GM12878 (cell line): ENCODE data around the gene GPR137B. TPM values are rescaled to one million over a fixed set of nuclear protein-coding genes. Genes with fewer than 3 reads are reported as not detected.

Source experiments
- BRCA1 ChIP-seq: IDR thresholded peaks from 2 replicates; pipeline ENCODE4 v1.6.1; 2011; ENCODE audit warnings: low read depth, low read length, improper control_type of control experiment
- CHD1 ChIP-seq: IDR thresholded peaks from 2 replicates; pipeline ENCODE4 v1.6.1; 2012; ENCODE audit warnings: low read depth, low read length, improper control_type of control experiment
- CREM ChIP-seq: IDR thresholded peaks from 2 replicates; pipeline ENCODE4 v1.6.1; 2014; ENCODE audit warnings: antibody characterized with exemption, low read depth
- ESRRA ChIP-seq: IDR thresholded peaks from 2 replicates; pipeline ENCODE4 v1.6.1; 2012; ENCODE audit warnings: mild to moderate bottlenecking, low read length, improper control_type of control experiment
- EZH2 ChIP-seq: IDR thresholded peaks from 2 replicates; pipeline ENCODE4 v1.6.1; 2012; ENCODE audit warnings: low read depth, mild to moderate bottlenecking, control low read depth, inconsistent platforms, low read length, borderline replicate concordance; ENCODE audit not compliant: control insufficient read depth
- GABPA ChIP-seq: IDR thresholded peaks from 2 replicates; pipeline ENCODE4 v1.6.1; 2014; ENCODE audit warnings: antibody characterized with exemption, low read depth, mild to moderate bottlenecking, inconsistent platforms
- KLF5 ChIP-seq: fragments of 450-650 bp; IDR thresholded peaks from 2 replicates; pipeline ENCODE4 v1.6.1; 2014; ENCODE audit warnings: mild to moderate bottlenecking; ENCODE audit not compliant: partially characterized antibody
- MXI1 ChIP-seq: fragments of 150-350 bp; IDR thresholded peaks from 2 replicates; pipeline ENCODE4 v1.6.1; 2011; ENCODE audit warnings: low read depth, mild to moderate bottlenecking, inconsistent platforms, low read length, improper control_type of control experiment
- NR2C2 ChIP-seq: IDR thresholded peaks from 2 replicates; pipeline ENCODE4 v1.6.1; 2011; ENCODE audit warnings: borderline replicate concordance, low read depth; ENCODE audit not compliant: control insufficient read depth, insufficient read length
- NR2F1 ChIP-seq: fragments of 450-650 bp; conservative IDR thresholded peaks from 2 replicates; pipeline ENCODE4 v1.6.1; 2017; ENCODE audit warnings: mild to moderate bottlenecking
- POLR2A ChIP-seq: IDR thresholded peaks from 2 replicates; pipeline ENCODE4 v1.6.1; 2011; ENCODE audit warnings: low read depth, mild to moderate bottlenecking, low read length
- RFX5 ChIP-seq: IDR thresholded peaks from 2 replicates; pipeline ENCODE4 v1.6.1; 2011; ENCODE audit warnings: low read depth, low read length, improper control_type of control experiment
- SIX5 ChIP-seq: IDR thresholded peaks from 2 replicates; pipeline ENCODE4 v1.6.1; 2011; ENCODE audit warnings: mild to moderate bottlenecking, low read depth, low read length, moderate library complexity; ENCODE audit not compliant: severe bottlenecking
- SMAD5 ChIP-seq: IDR thresholded peaks from 2 replicates; pipeline ENCODE4 v1.6.1; 2016; ENCODE audit warnings: antibody characterized with exemption, low read depth
- SPI1 ChIP-seq: IDR thresholded peaks from 2 replicates; pipeline ENCODE4 v1.6.1; 2011; ENCODE audit warnings: low read depth, mild to moderate bottlenecking, low read length, moderate library complexity, borderline replicate concordance; ENCODE audit not compliant: insufficient read depth
- SREBF1 ChIP-seq: IDR thresholded peaks from 2 replicates; pipeline ENCODE4 v1.6.1; 2012; ENCODE audit warnings: mild to moderate bottlenecking, low read length
- TCF3 ChIP-seq: IDR thresholded peaks from 2 replicates; pipeline ENCODE4 v1.6.1; 2012; ENCODE audit warnings: low read depth, mild to moderate bottlenecking, low read length, borderline replicate concordance; ENCODE audit not compliant: insufficient read depth
- ZNF217 ChIP-seq: fragments of 450-650 bp; IDR thresholded peaks from 2 replicates; pipeline ENCODE4 v1.6.1; 2017; ENCODE audit warnings: antibody characterized with exemption, mild to moderate bottlenecking
- ZNF24 ChIP-seq: fragments of 450-650 bp; IDR thresholded peaks from 2 replicates; pipeline ENCODE4 v1.6.1; 2017; ENCODE audit warnings: antibody characterized with exemption, mild to moderate bottlenecking
- polyA plus RNA-seq, 11 experiments: library from polyadenylated mRNA; depleted of rRNA in 4 of 11; unstranded in 6 of 11; stranded (reverse) in 5 of 11; fragments of >200 nt; fragmentation: Nextera tagmentation in 4 of 11; fragmentation: Illumina TruSeq in 1 of 11; extraction: Ambion mirVana in 4 of 11; extraction: Trizol in 1 of 11; gene quantifications; 1 replicate in 1 of 11; 2 replicates in 10 of 11; pipeline versions ENCODE4 v1.2.1 to v1.2.3, GENCODE V29; 2011 to 2016; ENCODE audit warnings: inconsistent platforms in 2 of 11, missing spikeins in 2 of 11, low read depth in 1 of 11
- total RNA-seq, 4 experiments: library from RNA; depleted of rRNA in 3 of 4; stranded (reverse); fragments of >200 nt in 3 of 4; fragmentation: Illumina TruSeq in 1 of 4; extraction: Trizol in 1 of 4; gene quantifications; 2 replicates each; pipeline versions ENCODE4 v1.2.1 to v1.2.3, GENCODE V29; 2013 to 2021
- TF ChIP-seq, protein P1 (sequence below): fragments of 450-650 bp; IDR thresholded peaks from 2 replicates; pipeline ENCODE4 v1.6.1; 2017; ENCODE audit warnings: antibody characterized with exemption, mild to moderate bottlenecking, moderate library complexity
- TF ChIP-seq, protein P2 (sequence below): fragments of 450-650 bp; IDR thresholded peaks from 2 replicates; pipeline ENCODE4 v1.6.1; 2016; ENCODE audit warnings: mild to moderate bottlenecking
- TF ChIP-seq, protein P3 (sequence below): fragments of 150-350 bp; IDR thresholded peaks from 2 replicates; pipeline ENCODE4 v1.6.1; 2014; ENCODE audit warnings: mild to moderate bottlenecking, low read depth, low read length
- TF ChIP-seq, protein P4 (sequence below): fragments of 450-650 bp; IDR thresholded peaks from 2 replicates; pipeline ENCODE4 v1.6.1; 2017; ENCODE audit warnings: borderline replicate concordance
- TF ChIP-seq, protein P5 (sequence below): IDR thresholded peaks from 2 replicates; pipeline ENCODE4 v1.6.1; 2012; ENCODE audit warnings: low read depth, low read length, improper control_type of control experiment
- TF ChIP-seq, protein P6 (sequence below): IDR thresholded peaks from 2 replicates; pipeline ENCODE4 v1.6.1; 2011; ENCODE audit warnings: low read depth, mild to moderate bottlenecking, low read length, moderate library complexity, borderline replicate concordance; ENCODE audit errors: extremely low read depth

GPR137B gene
- total and polyA plus RNA-seq, 10 of the 15 experiments (the other 5 are each of a cell fraction or from before 2014, with no cell fraction given): 5.4 to 20.8 (median 12.5) TPM

DNA sequence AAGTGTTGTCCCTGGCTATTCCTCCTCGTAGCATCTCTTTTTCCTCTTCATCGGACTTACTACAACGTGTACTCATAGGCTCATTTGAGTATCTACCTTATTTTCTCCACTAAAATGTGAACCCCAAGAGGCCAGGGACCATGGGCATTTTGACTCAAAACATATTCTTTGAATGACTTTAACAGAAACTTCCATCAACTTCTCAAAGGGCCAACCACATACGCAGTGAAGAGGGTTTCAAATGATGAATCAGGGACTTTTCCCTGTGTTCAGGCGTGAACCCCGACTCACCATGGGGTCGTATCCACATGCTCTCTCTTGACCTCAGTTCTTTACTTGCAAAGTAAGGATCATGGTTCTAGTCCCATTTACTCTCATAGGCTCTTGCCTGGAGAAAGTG, 20.2 kb upstream of the GPR137B start (continued):
- 0 out of 2 replicates have a peak, but pooled peaks have one; percentile 26 for TF ChIP-seq TCF3
- TF ChIP-seq, protein P1, sequence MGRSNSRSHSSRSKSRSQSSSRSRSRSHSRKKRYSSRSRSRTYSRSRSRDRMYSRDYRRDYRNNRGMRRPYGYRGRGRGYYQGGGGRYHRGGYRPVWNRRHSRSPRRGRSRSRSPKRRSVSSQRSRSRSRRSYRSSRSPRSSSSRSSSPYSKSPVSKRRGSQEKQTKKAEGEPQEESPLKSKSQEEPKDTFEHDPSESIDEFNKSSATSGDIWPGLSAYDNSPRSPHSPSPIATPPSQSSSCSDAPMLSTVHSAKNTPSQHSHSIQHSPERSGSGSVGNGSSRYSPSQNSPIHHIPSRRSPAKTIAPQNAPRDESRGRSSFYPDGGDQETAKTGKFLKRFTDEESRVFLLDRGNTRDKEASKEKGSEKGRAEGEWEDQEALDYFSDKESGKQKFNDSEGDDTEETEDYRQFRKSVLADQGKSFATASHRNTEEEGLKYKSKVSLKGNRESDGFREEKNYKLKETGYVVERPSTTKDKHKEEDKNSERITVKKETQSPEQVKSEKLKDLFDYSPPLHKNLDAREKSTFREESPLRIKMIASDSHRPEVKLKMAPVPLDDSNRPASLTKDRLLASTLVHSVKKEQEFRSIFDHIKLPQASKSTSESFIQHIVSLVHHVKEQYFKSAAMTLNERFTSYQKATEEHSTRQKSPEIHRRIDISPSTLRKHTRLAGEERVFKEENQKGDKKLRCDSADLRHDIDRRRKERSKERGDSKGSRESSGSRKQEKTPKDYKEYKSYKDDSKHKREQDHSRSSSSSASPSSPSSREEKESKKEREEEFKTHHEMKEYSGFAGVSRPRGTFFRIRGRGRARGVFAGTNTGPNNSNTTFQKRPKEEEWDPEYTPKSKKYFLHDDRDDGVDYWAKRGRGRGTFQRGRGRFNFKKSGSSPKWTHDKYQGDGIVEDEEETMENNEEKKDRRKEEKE: no peak
- TF ChIP-seq POLR2A: no peak
- no peak for TF ChIP-seq SIX5
- peak; percentile 86 for TF ChIP-seq NR2F1
- TF ChIP-seq ESRRA: no peak
- no peak for TF ChIP-seq ZNF217
- TF ChIP-seq CHD1: no peak
- TF ChIP-seq, protein P2, sequence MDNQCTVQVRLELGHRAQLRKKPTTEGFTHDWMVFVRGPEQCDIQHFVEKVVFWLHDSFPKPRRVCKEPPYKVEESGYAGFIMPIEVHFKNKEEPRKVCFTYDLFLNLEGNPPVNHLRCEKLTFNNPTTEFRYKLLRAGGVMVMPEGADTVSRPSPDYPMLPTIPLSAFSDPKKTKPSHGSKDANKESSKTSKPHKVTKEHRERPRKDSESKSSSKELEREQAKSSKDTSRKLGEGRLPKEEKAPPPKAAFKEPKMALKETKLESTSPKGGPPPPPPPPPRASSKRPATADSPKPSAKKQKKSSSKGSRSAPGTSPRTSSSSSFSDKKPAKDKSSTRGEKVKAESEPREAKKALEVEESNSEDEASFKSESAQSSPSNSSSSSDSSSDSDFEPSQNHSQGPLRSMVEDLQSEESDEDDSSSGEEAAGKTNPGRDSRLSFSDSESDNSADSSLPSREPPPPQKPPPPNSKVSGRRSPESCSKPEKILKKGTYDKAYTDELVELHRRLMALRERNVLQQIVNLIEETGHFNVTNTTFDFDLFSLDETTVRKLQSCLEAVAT: no peak
- TF ChIP-seq, protein P3, sequence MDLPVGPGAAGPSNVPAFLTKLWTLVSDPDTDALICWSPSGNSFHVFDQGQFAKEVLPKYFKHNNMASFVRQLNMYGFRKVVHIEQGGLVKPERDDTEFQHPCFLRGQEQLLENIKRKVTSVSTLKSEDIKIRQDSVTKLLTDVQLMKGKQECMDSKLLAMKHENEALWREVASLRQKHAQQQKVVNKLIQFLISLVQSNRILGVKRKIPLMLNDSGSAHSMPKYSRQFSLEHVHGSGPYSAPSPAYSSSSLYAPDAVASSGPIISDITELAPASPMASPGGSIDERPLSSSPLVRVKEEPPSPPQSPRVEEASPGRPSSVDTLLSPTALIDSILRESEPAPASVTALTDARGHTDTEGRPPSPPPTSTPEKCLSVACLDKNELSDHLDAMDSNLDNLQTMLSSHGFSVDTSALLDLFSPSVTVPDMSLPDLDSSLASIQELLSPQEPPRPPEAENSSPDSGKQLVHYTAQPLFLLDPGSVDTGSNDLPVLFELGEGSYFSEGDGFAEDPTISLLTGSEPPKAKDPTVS: no peak
- TF ChIP-seq, protein P4, sequence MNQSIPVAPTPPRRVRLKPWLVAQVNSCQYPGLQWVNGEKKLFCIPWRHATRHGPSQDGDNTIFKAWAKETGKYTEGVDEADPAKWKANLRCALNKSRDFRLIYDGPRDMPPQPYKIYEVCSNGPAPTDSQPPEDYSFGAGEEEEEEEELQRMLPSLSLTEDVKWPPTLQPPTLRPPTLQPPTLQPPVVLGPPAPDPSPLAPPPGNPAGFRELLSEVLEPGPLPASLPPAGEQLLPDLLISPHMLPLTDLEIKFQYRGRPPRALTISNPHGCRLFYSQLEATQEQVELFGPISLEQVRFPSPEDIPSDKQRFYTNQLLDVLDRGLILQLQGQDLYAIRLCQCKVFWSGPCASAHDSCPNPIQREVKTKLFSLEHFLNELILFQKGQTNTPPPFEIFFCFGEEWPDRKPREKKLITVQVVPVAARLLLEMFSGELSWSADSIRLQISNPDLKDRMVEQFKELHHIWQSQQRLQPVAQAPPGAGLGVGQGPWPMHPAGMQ: no peak
- peak; percentile 87 for TF ChIP-seq CREM
- no peak for TF ChIP-seq NR2C2
- TF ChIP-seq ZNF24: no peak
- TF ChIP-seq, protein P5, sequence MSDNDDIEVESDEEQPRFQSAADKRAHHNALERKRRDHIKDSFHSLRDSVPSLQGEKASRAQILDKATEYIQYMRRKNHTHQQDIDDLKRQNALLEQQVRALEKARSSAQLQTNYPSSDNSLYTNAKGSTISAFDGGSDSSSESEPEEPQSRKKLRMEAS: no peak
- no peak for TF ChIP-seq EZH2
- TF ChIP-seq, protein P6, sequence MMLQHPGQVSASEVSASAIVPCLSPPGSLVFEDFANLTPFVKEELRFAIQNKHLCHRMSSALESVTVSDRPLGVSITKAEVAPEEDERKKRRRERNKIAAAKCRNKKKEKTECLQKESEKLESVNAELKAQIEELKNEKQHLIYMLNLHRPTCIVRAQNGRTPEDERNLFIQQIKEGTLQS: no peak
- TF ChIP-seq SMAD5: no peak
- no peak for TF ChIP-seq RFX5
- TF ChIP-seq SPI1: no peak
- TF ChIP-seq GABPA: peak; percentile 68; the same call in 1 of the 2 replicates
- TF ChIP-seq SREBF1: no peak
- no peak for TF ChIP-seq KLF5
- TF ChIP-seq MXI1: no peak
- TF ChIP-seq BRCA1: no peak
